ENCODE measurements around the gene IL19. TPM values are rescaled to one million over a fixed set of nuclear protein-coding genes. Genes with fewer than 3 reads are reported as not detected.

The IL19 gene
- total and polyA plus RNA-seq, 4 donors = 0.10 to 0.68 (median 0.12) TPM; not detected in 1

DNA sequence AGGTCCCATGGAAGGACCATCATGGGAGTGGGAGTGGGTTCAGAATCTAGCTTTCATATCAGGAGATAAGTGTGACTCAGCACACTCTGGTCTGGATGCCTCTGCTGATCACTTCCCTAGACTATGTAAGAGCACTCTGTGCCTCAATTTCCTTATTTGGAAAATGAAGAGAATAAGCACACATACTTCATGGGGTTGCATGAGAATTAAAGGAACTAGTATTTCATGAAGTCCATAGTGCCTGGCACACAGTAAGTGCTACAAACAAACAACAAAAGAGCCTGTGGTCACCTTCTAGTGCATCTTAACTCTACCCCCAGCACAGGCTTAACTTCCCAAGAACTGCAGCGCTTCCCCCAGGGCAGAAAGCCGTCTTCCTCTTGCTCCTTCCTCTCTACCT, 85.3 kb downstream of the IL19 start:
- Histone ChIP-seq H3K36me3 (ENCODE audit: control insufficient read depth in 4 of 4, insufficient read depth in 4 of 4, low read length in 4 of 4) (no peaks in the 10 kb centered on the region), H3K9me3 (ENCODE audit: control insufficient read depth in 4 of 4, insufficient read depth in 3 of 4, low read length in 3 of 4) (no peaks in the 10 kb centered on the region), H3K27ac (ENCODE audit: low read depth in 1 of 2, low read length in 1 of 2) (no peak overlapping the region), H3K4me1 (ENCODE audit: control insufficient read depth in 5 of 5, insufficient read depth in 5 of 5, low read length in 5 of 5) (peaks cover 0 to 2% (median 0%) of the 10 kb centered on the region in 5 donors), H3K27me3 (ENCODE audit: control insufficient read depth in 3 of 3, insufficient read depth in 3 of 3, low read length in 2 of 3) (peaks cover 0 to 3% (median 0%) of the 10 kb centered on the region in 3 donors), H3K9ac (ENCODE audit: insufficient read depth in 1 of 2, low read length in 2 of 2) (no peak overlapping the region), H3K4me3 (no peak overlapping the region)
- peak; percentile 60 for ATAC-seq (ENCODE audit: insufficient read depth, low FRiP score)
- 65 to 88% methylated on average over 2 of the region's 2 CpGs for whole genome bisulfite sequencing, 2 donors
- DNase-seq = no peak
- TF ChIP-seq, protein P1, sequence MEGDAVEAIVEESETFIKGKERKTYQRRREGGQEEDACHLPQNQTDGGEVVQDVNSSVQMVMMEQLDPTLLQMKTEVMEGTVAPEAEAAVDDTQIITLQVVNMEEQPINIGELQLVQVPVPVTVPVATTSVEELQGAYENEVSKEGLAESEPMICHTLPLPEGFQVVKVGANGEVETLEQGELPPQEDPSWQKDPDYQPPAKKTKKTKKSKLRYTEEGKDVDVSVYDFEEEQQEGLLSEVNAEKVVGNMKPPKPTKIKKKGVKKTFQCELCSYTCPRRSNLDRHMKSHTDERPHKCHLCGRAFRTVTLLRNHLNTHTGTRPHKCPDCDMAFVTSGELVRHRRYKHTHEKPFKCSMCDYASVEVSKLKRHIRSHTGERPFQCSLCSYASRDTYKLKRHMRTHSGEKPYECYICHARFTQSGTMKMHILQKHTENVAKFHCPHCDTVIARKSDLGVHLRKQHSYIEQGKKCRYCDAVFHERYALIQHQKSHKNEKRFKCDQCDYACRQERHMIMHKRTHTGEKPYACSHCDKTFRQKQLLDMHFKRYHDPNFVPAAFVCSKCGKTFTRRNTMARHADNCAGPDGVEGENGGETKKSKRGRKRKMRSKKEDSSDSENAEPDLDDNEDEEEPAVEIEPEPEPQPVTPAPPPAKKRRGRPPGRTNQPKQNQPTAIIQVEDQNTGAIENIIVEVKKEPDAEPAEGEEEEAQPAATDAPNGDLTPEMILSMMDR (IDR thresholded peaks at IDR 0.05; ENCODE audit: control extremely low read depth, extremely low read depth) = no peak

DNA sequence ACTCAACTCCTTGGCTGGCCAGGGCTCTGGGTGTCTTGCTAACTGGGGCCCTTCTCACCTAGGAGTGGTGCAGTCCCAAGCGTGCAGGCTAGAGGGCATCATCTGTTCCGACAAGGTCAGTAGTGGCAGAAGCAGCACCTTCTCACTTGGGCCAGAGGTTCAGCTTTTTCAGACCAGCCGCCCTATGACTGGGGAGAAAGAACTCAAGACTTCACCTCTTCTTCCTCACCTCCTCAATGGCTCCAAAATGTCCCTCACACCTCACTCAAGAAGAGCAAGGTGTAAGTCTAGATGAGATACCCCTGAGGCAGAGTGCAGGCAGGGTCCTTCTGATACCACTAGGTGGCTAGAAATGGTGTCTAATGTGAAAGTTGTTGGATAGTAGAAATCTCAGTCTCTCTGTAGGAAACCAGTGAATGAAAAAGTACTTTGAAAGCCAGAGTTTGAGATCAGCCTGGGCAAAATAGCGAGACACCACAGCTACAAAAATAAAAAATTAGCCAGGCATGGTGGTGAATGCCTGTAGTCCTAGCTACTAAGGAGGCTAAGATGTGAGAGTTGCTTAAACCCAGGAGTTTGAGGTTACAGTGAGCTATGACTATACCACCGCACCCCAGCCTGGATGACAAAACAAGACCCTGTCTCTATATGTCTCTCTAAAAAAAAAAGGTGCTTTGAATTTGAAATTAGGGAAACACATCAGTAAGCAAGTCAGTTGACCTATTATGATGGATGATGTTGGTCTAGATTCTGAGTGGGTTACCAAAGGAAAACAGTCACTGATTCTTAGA, 86.3 kb downstream of the IL19 start:
- TF ChIP-seq, protein P1 (IDR thresholded peaks at IDR 0.05; ENCODE audit: control extremely low read depth, extremely low read depth) = no peak
- no peak overlapping the region for H3K27ac ChIP-seq (ENCODE audit: low read depth in 1 of 2, low read length in 1 of 2)
- 94 to 95% methylated on average over 5 of the region's 5 CpGs for WGBS, 2 donors
- no peak for ATAC-seq (ENCODE audit: insufficient read depth, low FRiP score)
- no peak overlapping the region for H3K4me3 ChIP-seq
- H3K36me3 ChIP-seq (ENCODE audit: control insufficient read depth in 4 of 4, insufficient read depth in 4 of 4, low read length in 4 of 4) = no peaks in the 10 kb centered on the region
- no peaks in the 10 kb centered on the region for H3K9me3 ChIP-seq (ENCODE audit: control insufficient read depth in 4 of 4, insufficient read depth in 3 of 4, low read length in 3 of 4)
- H3K27me3 ChIP-seq (ENCODE audit: control insufficient read depth in 3 of 3, insufficient read depth in 3 of 3, low read length in 2 of 3) = peaks cover 0 to 3% (median 0%) of the 10 kb centered on the region in 3 donors
- H3K9ac ChIP-seq (ENCODE audit: insufficient read depth in 1 of 2, low read length in 2 of 2) = no peak overlapping the region
- peaks cover 0 to 2% (median 0%) of the 10 kb centered on the region in 5 donors for H3K4me1 ChIP-seq (ENCODE audit: control insufficient read depth in 5 of 5, insufficient read depth in 5 of 5, low read length in 5 of 5)
- no peak for DNase-seq

DNA sequence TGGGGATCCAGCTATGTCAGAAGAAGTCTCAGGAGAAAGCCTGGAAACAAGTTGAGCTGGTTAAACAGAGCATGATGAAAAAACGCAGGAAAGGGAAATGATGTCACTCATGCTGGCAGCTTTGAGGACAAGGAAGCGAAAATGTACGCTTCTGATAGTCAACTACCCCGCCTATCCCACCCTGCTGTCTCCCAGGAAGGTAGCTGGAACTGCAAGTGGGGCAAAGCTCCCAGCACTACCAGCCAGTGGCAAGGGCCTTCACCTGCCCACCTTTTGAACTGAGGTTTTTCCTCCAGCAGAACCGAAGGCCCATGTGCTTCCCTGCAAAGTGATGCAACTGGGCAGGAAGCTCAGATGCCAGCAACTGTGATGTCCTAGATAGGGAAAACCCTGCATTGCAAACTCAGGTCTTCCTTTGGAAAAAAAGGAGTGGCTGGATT, 88.5 kb downstream of the IL19 start:
- Histone ChIP-seq H3K27ac (ENCODE audit: low read depth in 1 of 2, low read length in 1 of 2) (peak overlapping the region in 1 of 2 donors; percentile 30), H3K36me3 (ENCODE audit: control insufficient read depth in 4 of 4, insufficient read depth in 4 of 4, low read length in 4 of 4) (no peaks in the 10 kb centered on the region), H3K27me3 (ENCODE audit: control insufficient read depth in 3 of 3, insufficient read depth in 3 of 3, low read length in 2 of 3) (peaks cover 0 to 3% (median 0%) of the 10 kb centered on the region in 3 donors), H3K4me1 (ENCODE audit: control insufficient read depth in 5 of 5, insufficient read depth in 5 of 5, low read length in 5 of 5) (peaks cover 0 to 2% (median 0%) of the 10 kb centered on the region in 5 donors), H3K9me3 (ENCODE audit: control insufficient read depth in 4 of 4, insufficient read depth in 3 of 4, low read length in 3 of 4) (no peaks in the 10 kb centered on the region), H3K4me3 (no peak overlapping the region), H3K9ac (ENCODE audit: insufficient read depth in 1 of 2, low read length in 2 of 2) (no peak overlapping the region)
- 46 to 54% methylated on average over 5 of the region's 5 CpGs for WGBS, 2 donors
- peak in 1 of 3 donors; percentile 14 for DNase-seq
- no peak for ATAC-seq (ENCODE audit: insufficient read depth, low FRiP score)
- TF ChIP-seq, protein P1 (IDR thresholded peaks at IDR 0.05; ENCODE audit: control extremely low read depth, extremely low read depth) = no peak

Measured in lung (tissue), 12 donors.